ENCODE results near the gene RAD9A.

RAD9A gene

DNA sequence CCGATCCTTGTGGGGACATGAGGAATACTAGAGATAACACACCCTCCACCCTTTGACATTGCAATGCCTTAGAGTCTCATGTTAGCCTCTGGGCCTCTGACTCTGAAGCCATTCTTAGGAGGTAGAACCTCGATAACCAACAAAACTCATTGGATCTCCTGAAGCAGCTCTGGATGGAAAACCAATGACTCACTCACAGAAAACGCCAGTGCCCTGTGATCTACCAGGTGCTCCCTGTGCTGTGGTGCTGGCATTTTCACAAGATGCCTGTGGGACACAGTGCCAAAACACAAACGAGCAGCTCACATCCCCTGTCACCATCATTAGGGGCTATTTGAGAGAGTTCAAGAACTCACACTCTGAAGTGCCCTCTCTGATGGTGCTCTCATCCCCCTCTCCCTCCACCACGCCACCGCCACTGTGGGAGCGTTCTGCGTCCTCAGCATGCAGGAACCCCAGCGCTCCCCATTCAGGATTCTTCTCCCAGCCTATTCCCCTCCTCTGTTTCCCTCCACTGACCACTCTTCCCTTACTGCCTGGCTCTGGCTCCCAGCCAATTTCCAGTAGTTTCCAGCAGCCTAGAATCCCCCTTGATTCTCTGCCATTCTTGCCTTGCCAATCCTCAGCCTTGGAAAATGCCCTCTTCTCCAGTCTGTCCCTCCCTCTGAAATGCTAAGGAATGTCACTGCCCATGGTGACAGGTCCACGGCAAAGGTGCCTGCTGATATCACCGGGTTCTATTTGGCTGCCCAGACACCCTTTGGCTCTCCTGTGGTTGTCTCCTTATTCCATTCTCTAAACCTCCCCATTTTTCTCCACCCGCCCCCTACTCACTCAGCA, 33.7 kb upstream of the RAD9A start:
- DNase-seq = no peak

DNA sequence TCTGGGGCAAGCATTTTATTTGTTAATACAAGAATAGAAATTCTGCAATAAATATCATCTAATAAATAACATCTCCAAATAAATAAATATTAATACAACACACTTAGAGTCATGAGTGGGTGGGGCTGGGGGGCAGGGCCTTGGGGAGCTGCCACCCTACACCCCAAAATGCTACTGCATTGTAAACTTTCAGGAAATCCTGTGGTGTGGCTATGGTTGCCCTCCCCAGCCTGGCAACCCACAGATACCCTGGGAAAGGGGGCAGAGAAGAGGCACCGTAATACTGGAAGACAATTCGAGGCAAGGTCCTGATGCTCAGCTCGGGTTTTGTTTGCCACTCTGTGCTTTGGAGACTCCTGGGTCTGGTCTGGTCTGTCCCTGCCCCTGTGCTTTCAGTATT, 27.6 kb upstream of the RAD9A start:
- no peak for DNase-seq

GRCh38 chr11:67364783-67365722, 26.7 kb upstream of the RAD9A start:
- no peak for DNase-seq

DNA sequence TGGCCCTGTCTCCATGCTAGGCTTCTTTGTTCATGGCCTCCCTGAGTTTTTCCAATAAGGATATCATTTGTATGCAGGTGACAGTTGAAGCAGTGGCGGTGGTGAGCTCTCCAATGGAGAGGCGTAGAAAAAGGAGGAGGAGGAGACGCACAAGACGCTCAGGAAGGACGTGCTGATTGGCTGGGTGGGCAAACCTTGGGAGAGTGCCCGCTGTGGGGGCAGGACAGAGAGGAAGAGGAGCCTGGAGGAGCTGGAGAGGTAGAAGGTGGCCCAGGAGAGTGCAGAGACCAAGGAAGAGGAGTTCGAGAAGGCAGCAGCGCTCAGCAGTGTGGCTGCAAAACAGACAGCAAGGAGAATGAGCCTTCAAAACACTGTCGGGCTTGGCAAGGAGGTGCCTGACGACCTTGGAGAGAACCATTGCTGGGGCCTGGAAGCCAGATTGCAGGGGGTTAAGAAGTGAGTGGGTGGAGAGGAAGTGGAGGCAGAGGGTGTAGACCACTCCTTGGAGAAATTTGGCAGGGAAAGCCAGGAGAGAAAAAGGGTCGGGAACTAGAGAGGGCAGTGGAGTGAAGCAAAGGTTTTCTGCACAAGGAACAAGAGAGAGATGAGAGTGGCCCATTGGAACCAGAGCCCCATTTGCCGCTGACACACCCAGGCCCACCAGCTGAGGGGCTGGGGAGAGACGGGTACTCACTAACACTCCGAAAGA, 25.9 kb upstream of the RAD9A start:
- DNase-seq = no peak

GRCh38 chr11:67366546-67366945, 25.2 kb upstream of the RAD9A start:
- DNase-seq = no peak

DNA sequence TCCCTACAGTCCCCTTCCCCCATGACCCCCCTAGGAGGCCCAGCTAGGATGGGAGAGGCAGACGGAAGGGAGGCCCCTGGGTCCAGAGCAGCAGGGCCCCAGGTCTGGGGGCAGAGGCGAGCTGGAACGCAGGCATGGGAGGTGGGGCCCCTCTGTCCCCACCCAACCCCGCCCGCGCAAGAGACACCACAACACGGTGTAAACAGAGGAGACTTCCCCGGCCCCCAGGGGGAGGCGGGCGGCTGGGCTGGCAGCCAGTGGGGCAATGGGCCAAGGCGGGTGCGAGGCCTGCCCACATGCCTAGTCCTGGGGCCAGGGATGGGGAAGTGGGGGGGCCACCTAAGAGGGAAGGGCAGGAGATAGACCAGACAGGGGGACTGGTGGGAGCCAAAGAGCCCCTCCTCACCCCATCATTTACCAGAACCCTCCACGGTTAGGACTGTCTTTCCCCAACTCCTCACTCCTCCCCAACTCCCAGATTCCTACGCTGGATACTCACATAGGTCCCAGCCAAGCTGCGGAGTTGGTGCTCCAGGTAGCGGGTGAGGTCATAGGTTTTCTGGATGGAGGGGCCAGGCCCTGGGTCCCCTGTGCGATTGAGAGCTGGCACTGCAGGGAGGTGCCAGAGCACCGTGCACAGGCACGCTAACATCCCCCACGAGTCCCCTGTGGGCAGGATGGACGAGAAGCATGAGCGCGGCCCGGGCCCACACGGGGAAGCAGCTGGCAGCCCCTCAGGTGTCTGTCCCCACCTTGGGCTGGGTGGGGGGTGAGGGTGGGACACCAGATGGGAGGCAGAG, 24.6 kb upstream of the RAD9A start:
- no peak for DNase-seq

GRCh38 chr11:67367761-67368227, 24.0 kb upstream of the RAD9A start:
- no peak for DNase-seq

GRCh38 chr11:67368621-67369020, 23.2 kb upstream of the RAD9A start:
- no peak for DNase-seq

- DNase-seq = no peak
Observed at GRCh38 chr11:67369275-67369674, 22.5 kb upstream of the RAD9A start.

DNA sequence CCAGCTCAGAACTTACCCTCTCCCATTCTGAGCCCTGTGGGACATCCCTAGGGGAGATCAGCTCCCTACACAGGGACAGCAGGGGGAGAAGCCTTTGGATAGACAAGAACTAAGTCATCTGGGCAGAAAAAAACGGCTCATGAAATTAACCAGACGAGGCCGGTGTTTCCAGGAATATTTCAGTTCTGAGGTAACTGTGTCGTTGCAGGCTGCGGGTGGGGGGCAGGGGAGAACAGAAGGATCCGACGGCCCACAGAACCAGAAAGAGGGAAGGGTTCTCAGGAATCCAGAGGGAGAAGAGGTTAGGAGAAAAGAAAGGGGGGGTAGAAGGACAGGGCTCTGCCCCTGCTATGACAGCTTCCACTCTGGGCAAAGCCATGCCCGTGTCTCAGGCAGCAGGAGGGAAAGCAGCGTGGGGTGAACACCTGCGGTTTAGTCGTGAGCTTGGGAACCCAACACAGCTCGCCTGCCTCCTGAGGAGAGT, 21.9 kb upstream of the RAD9A start:
- DNase-seq = peak in 2 of 3 experiments; percentile 49 to 66

GRCh38 chr11:67370351-67371076, 21.3 kb upstream of the RAD9A start:
- DNase-seq = peak in 2 of 3 experiments; percentile 49 to 68

- peak in 1 of 3 experiments; percentile 14 for DNase-seq
Observed at GRCh38 chr11:67371189-67371910, 20.4 kb upstream of the RAD9A start.

GRCh38 chr11:67371911-67372320, 19.9 kb upstream of the RAD9A start:
- DNase-seq = no peak

DNA sequence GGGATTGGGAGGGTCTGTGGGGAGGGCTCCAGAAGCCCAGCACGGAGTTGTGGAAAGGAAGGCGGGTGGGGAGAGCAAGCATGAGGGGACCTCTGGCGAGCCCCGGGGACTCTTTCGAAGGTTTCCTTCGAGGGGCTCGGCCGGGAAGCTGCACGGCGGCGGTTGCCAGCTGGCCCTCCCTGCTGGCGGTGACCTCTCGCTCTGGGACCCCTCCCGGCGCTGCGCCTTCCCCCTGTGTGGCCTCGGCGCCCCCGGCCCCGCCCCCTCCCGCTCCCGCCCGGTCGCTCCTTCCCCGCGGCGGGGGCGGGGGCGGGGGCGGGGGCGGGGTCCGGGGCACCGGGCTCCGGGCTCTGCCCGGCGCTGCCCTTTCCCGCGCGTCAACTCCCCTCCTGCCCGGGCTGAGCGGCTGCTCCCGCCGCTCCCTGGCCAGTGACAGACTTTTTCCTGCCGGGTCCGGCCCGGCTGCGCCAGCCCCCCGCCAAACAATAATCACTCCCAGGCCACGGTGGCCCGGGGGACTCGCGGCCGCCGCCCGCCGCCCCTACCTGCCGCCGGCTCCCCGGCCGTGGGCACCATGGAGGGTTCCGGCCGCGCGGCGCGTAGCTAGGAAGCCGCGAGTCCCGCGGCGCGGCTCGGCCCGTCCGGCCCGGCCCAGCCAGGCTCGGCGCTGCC, 19.3 kb upstream of the RAD9A start:
- DNase-seq = peak in 1 of 3 experiments; percentile 49

GRCh38 chr11:67372993-67373647, 18.7 kb upstream of the RAD9A start, which contains the start of gene CLCF1:
TSS of gene CLCF1 (minus strand) at chr11:67373598. CDS start at chr11:67373539, 59 bp downstream.
- peak in 2 of 3 experiments; percentile 56 to 58 for DNase-seq

GRCh38 chr11:67373648-67374570, 17.9 kb upstream of the RAD9A start:
- DNase-seq = peak in 2 of 3 experiments; percentile 34 to 47

GRCh38 chr11:67374571-67375281, 17.1 kb upstream of the RAD9A start:
- no peak for DNase-seq

All from NCI-H1417 (cell line).